Measurements from ENCODE around the gene PLD4. TPM values are rescaled to one million over a fixed set of nuclear protein-coding genes. Genes with fewer than 3 reads are reported as not detected.

Gene PLD4
- total RNA-seq (2021; fragmentation: NEBNext Ultra II Directional; extraction: Animal tissue kit (Norgen Biotek cat#: 25700)) (0.04 TPM in 1 of 2 replicates, not detected in the other), polyA plus RNA-seq (2011; rRNA removed) (0.05 and 0.06 TPM in 2 replicates), polyA minus RNA-seq (2011; rRNA and poly(A)+ RNA removed) (0.06 and 0.10 TPM in 2 replicates)
- polyA plus RNA-seq (2011; cell fraction: cytosol; rRNA removed) = 0.04 TPM
- polyA plus RNA-seq (2011; cell fraction: nucleus; rRNA removed) = 0.13 TPM
- 0.13 TPM in 1 of 4 replicates, not detected in the others for polyA plus RNA-seq (2012, experiment 1 of 2)
- not detected for polyA plus RNA-seq (2012, experiment 2 of 2)
- 0.04 TPM for polyA plus RNA-seq (2013, experiment 1 of 2)
- polyA plus RNA-seq (2013, experiment 2 of 2) = 0.02 TPM
- polyA minus RNA-seq (2011; cell fraction: cytosol; rRNA and poly(A)+ RNA removed) = not detected
- polyA minus RNA-seq (2011; cell fraction: nucleus; rRNA and poly(A)+ RNA removed) = 0.20 TPM
- long read RNA-seq, experiment 1 = 0 reads
- long read RNA-seq, experiment 2 = 0 reads

DNA sequence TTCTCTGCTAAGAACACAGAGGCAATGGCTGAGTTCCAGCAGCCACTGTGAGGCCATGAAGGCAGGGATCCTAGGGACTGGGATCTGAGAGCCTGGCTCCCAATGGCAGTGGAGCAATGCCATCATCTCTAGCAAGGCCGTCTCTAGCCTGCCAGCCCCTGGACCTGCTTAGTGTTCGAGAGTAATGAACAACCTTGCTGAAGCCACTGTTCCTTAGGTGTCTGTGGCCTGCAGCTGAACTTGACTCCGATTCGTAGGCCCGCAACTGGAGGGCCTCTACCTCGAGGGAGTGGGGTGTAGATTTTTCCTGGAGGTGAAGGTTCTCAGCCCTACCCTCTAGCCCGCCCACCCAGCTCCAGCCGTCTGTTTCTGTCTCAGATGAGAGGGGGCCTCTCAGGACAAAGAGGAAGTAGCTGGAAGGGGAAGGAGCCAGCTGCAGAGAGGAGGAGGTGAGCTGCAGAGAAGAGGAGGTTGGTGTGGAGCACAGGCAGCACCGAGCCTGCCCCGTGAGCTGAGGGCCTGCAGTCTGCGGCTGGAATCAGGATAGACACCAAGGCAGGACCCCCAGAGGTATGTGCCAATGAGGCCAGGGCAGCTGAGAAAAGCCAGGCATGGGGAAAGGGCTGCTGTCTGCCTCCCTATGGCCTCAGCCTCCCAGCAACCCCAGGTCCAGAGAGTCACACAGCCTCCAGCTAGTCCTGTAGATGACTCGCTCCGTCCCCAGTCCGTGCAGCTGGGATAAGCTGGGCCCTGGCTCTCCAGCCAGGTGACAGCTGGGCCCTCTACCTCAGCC lies at the start of gene PLD4:
PLD4 (plus strand) TSS at position 459 of the 793 bp plus-strand sequence. CDS start 2,262 bp downstream, outside the sequence.
- Histone ChIP-seq H3K56ac (replicated peaks; ENCODE audit: insufficient read length, low read depth, low read length) (no peak within 1 kb of the TSS), H3K4me1 (replicated peaks in 1 of 4; ENCODE audit: control insufficient read depth in 3 of 4, insufficient read depth in 4 of 4, low read length in 3 of 4) (peaks cover 0 to 4% (median 0%) of the 10 kb centered on the region in 4 experiments; a peak in 5 of 7 replicates), H3K27me3 (replicated peaks in 1 of 4; ENCODE audit: control insufficient read depth in 3 of 4, extremely low read depth in 1 of 4, insufficient read depth in 3 of 4, low read length in 3 of 4) (peaks cover 0 to 5% (median 1%) of the 10 kb centered on the region in 4 experiments; a peak in 2 of 7 replicates), H4K20me1 (replicated peaks in 1 of 2; ENCODE audit: control insufficient read depth in 1 of 2, insufficient read depth in 2 of 2, low read length in 2 of 2) (peaks cover 0 to 2% of the 10 kb centered on the region in 2 experiments), H3K9me3 (ENCODE audit: insufficient read depth in 2 of 2, low read depth in 1 of 2, low read length in 1 of 2) (no peaks in the 10 kb centered on the region; a peak in 1 of 4 replicates), H2BK15ac (ENCODE audit: low read length) (no peak within 1 kb of the TSS), H3K27ac (ENCODE audit: low read depth, low read length) (no peak within 1 kb of the TSS), H3K14ac (ENCODE audit: insufficient read length) (no peak within 1 kb of the TSS), H2AK5ac (ENCODE audit: low read depth, low read length) (no peak within 1 kb of the TSS), H3K4me2 (ENCODE audit: insufficient read depth in 1 of 2, low read depth in 2 of 2, low read length in 2 of 2) (no peak within 1 kb of the TSS), H4K8ac (ENCODE audit: extremely low read depth, insufficient read depth, low read length) (no peak within 1 kb of the TSS; the same call in 1 of the 2 replicates), H3K79me1 (ENCODE audit: low read depth, low read length) (no peaks in the 10 kb centered on the region), H3K36me3 (ENCODE audit: control insufficient read depth in 2 of 4, insufficient read depth in 4 of 4, low read length in 3 of 4) (no peaks in the 10 kb centered on the region), H2BK20ac (ENCODE audit: low read length) (no peak within 1 kb of the TSS), H3K4ac (replicated peaks; ENCODE audit: insufficient read length, low read depth, low read length) (no peak within 1 kb of the TSS), H2BK120ac (replicated peaks; ENCODE audit: low read depth, low read length) (no peak within 1 kb of the TSS), H2BK12ac (ENCODE audit: low read depth, low read length) (no peak within 1 kb of the TSS), H2AFZ (ENCODE audit: low read length) (no peak within 1 kb of the TSS), H3K23ac (ENCODE audit: insufficient read length) (no peak within 1 kb of the TSS), H3K79me2 (ENCODE audit: control insufficient read depth in 1 of 2, insufficient read depth in 2 of 2, low read length in 2 of 2) (no peaks in the 10 kb centered on the region), H2BK5ac (ENCODE audit: low read depth, low read length) (no peak within 1 kb of the TSS), H3K23me2 (ENCODE audit: low read depth, low read length) (no peaks in the 10 kb centered on the region), H3K4me3 (ENCODE audit: extremely low read depth in 1 of 4, insufficient read depth in 2 of 4, low read depth in 3 of 4, low read length in 4 of 4) (no peak within 1 kb of the TSS), H3K18ac (ENCODE audit: extremely low read depth, low read length) (no peak within 1 kb of the TSS), H3K9ac (replicated peaks in 1 of 4; ENCODE audit: extremely low read depth in 1 of 4, low read depth in 3 of 4, low read length in 3 of 4) (no peak within 1 kb of the TSS), H4K91ac (replicated peaks; ENCODE audit: insufficient read length, low read length) (no peak within 1 kb of the TSS), H4K5ac (ENCODE audit: insufficient read length, low read depth, low read length) (no peak within 1 kb of the TSS)
- CTCF ChIA-PET (ENCODE audit: partially characterized antibody) = interaction anchor here (1.6 to 1.8 kb wide), 3 partner anchors 25 to 830 kb away, joined by 3 to 7 read pairs (median 3); no protein-coding TSS in a partner anchor
- FAIRE-seq (no peak), DNase-seq (ENCODE audit: low read depth in 1 of 2, low spot score in 2 of 2) (no peak)
- WGBS, 2 experiments (ENCODE audit: extremely low coverage in 1 of 2, insufficient coverage in 1 of 2, insufficient read length in 1 of 2, insufficient replicate concordance in 2 of 2, low coverage in 1 of 2, low lambda C conversion rate in 2 of 2, missing lambda C conversion rate in 1 of 2) = 90% methylated on average over 14 of the region's 14 CpGs; no CpG with 5 or more reads in 1 of the 2 experiments
- POLR2A ChIA-PET (ENCODE audit: partially characterized antibody) = interaction anchor here (1.1 to 1.6 kb wide), 2 partner anchors 33 to 60 kb away, joined by 3 to 6 read pairs; partner anchors contain the start of gene CEP170B
- TF ChIP-seq GABPA (IDR thresholded peaks at IDR 0.05; ENCODE audit: borderline replicate concordance, insufficient read depth, low read length) (no peak), TAF1 (IDR thresholded peaks at IDR 0.05; ENCODE audit: low read depth, low read length) (no peak), HDAC2 (IDR thresholded peaks at IDR 0.05; ENCODE audit: borderline replicate concordance in 1 of 2, low read depth in 2 of 2, low read length in 2 of 2) (no peak), EZH2 (IDR thresholded peaks at IDR 0.05; ENCODE audit: low read depth, low read length, severe bottlenecking) (no peak), FOSL1 (IDR thresholded peaks at IDR 0.05; ENCODE audit: insufficient read depth, low read depth, low read length) (no peak)
- TF ChIP-seq, protein P1, sequence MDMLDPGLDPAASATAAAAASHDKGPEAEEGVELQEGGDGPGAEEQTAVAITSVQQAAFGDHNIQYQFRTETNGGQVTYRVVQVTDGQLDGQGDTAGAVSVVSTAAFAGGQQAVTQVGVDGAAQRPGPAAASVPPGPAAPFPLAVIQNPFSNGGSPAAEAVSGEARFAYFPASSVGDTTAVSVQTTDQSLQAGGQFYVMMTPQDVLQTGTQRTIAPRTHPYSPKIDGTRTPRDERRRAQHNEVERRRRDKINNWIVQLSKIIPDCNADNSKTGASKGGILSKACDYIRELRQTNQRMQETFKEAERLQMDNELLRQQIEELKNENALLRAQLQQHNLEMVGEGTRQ (IDR thresholded peaks at IDR 0.05; ENCODE audit: low read length) = no peak
- TF ChIP-seq, protein P2, sequence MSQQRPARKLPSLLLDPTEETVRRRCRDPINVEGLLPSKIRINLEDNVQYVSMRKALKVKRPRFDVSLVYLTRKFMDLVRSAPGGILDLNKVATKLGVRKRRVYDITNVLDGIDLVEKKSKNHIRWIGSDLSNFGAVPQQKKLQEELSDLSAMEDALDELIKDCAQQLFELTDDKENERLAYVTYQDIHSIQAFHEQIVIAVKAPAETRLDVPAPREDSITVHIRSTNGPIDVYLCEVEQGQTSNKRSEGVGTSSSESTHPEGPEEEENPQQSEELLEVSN (IDR thresholded peaks at IDR 0.05) = no peak

Data from H1 (cell line).